Smooth muscle cell (in vitro differentiated cells): ENCODE measurements around the gene PSRC1. TPM values are rescaled to one million over a fixed set of nuclear protein-coding genes. Genes with fewer than 3 reads are reported as not detected.

Experiments used
- DNase-seq: peaks from one replicate; lab custom pipeline; 2025; ENCODE audit not compliant: unreplicated experiment; lab: John Stamatoyannopoulos, UW
- H2AFZ ChIP-seq: fragments of 200-600 bp; sonication (generic); 2 replicates; pipeline ENCODE4 v1.6.0; 2016; ENCODE audit warnings: antibody characterized with exemption, low read depth, mild to moderate bottlenecking
- H3F3A ChIP-seq: fragments of 200-600 bp; sonication (generic); 2 replicates; pipeline ENCODE4 v1.6.0; 2017; ENCODE audit warnings: antibody characterized with exemption, low read depth
- H3K27ac ChIP-seq: fragments of 200-600 bp; sonication (generic); 2 replicates; pipeline ENCODE4 v1.5.1; 2016; ENCODE audit warnings: low read depth, mild to moderate bottlenecking
- H3K27me3 ChIP-seq: fragments of 200-600 bp; sonication (generic); 2 replicates; pipeline ENCODE4 v1.6.1; 2016; ENCODE audit warnings: low read depth, mild to moderate bottlenecking
- H3K36me3 ChIP-seq: fragments of 200-600 bp; sonication (generic); 2 replicates; pipeline ENCODE4 v1.5.1; 2016; ENCODE audit warnings: low read depth
- H3K4me1 ChIP-seq: fragments of 200-600 bp; sonication (generic); 2 replicates; pipeline ENCODE4 v1.5.1; 2016; ENCODE audit warnings: low read depth
- H3K4me2 ChIP-seq: fragments of 200-600 bp; sonication (generic); 2 replicates; pipeline ENCODE4 v1.6.0; 2016; ENCODE audit warnings: mild to moderate bottlenecking
- H3K4me3 ChIP-seq: fragments of 200-600 bp; sonication (generic); 2 replicates; pipeline ENCODE4 v1.5.1; 2016; ENCODE audit warnings: mild to moderate bottlenecking
- H3K79me2 ChIP-seq: fragments of 200-600 bp; sonication (generic); 2 replicates; pipeline ENCODE4 v1.6.0; 2016; ENCODE audit warnings: low read depth, mild to moderate bottlenecking
- H3K9ac ChIP-seq: fragments of 200-600 bp; sonication (generic); 2 replicates; pipeline ENCODE4 v1.6.0; 2016; ENCODE audit warnings: low read depth
- H3K9me3 ChIP-seq: fragments of 200-600 bp; sonication (generic); replicated peaks from 2 replicates; pipeline ENCODE4 v1.5.1; 2016; ENCODE audit warnings: low read depth
- H4K20me1 ChIP-seq: fragments of 200-600 bp; sonication (generic); 2 replicates; pipeline ENCODE4 v1.6.0; 2016; ENCODE audit warnings: low read depth
- WGBS: methylation state at CpG from one replicate; pipeline ENCODE4 v1.1.7; 2016; ENCODE audit warnings: low lambda C conversion rate; 5-methylcytosine and 5-hydroxymethylcytosine counted together
- polyA plus RNA-seq: library from polyadenylated mRNA; unstranded; fragments of >200 nt; fragmentation: Nextera tagmentation; extraction: Ambion mirVana; gene quantifications from 2 replicates; pipeline ENCODE4 v1.2.1, GENCODE V29; 2016
- total RNA-seq: library from RNA; depleted of rRNA; stranded (reverse); fragments of >200 nt; gene quantifications from 2 replicates; pipeline ENCODE4 v1.2.3, GENCODE V29; 2014
- TF ChIP-seq, protein P1 (sequence below): fragments of 200-600 bp; sonication (generic); IDR thresholded peaks from 2 replicates; pipeline ENCODE4 v1.5.1; 2017; ENCODE audit warnings: borderline replicate concordance, mild to moderate bottlenecking, antibody characterized with exemption; ENCODE audit not compliant: insufficient read depth, poor library complexity, severe bottlenecking

Gene PSRC1
- total and polyA plus RNA-seq, 2 experiments from 2014 or later: 5.5 to 10.8 TPM

DNA sequence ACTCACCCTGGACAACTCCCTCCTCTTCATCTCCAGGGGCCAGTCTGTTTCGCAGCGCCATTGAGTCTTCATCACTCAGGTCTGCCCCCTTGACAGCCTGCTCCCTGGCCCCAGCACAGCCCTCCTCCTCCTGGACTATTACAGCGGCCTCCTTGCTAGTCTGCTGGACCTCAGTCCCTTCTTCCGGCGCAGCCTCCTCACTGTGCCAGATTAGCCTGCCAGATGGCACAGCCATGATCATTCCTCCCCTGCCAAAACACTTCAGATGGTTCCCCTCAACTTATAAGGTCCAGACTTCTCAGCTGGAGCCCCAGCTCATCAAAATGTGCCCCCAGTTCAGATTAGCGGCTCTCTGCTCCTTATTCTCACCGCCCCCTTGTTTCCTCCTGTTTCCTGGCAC, 40.6 kb downstream of the PSRC1 start:
- WGBS: 94% methylated on average over 7 of the region's 7 CpGs
- Histone ChIP-seq H3K9ac (no peak overlapping the region), H3K79me2 (no peaks in the 10 kb centered on the region)

DNA sequence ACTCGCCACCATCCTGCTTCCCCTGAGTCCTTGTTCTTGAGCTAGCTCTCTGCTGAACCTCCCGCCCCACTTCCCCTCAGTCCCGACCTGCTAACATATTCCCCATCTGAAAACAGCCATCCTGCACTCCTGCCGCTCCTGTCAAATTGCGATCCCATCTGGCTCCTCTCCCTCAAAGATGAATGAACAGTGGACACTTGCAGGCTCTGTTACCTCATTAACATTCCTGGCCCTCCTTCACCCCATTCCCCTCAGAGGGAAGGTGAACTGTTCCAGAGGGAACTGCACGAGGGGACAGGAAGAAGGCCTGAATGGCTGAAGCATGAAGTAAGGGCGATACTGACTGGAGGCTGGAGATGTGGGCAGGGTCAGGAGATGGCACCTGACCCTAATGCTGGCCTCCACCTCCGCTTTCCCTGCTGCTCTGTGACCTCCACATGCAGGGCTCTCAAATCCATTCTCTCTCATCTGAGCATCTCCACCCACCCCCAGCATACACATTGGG, 41.1 kb downstream of the PSRC1 start:
- H3K27me3 ChIP-seq: no peaks in the 10 kb centered on the region
- TF ChIP-seq, protein P1, sequence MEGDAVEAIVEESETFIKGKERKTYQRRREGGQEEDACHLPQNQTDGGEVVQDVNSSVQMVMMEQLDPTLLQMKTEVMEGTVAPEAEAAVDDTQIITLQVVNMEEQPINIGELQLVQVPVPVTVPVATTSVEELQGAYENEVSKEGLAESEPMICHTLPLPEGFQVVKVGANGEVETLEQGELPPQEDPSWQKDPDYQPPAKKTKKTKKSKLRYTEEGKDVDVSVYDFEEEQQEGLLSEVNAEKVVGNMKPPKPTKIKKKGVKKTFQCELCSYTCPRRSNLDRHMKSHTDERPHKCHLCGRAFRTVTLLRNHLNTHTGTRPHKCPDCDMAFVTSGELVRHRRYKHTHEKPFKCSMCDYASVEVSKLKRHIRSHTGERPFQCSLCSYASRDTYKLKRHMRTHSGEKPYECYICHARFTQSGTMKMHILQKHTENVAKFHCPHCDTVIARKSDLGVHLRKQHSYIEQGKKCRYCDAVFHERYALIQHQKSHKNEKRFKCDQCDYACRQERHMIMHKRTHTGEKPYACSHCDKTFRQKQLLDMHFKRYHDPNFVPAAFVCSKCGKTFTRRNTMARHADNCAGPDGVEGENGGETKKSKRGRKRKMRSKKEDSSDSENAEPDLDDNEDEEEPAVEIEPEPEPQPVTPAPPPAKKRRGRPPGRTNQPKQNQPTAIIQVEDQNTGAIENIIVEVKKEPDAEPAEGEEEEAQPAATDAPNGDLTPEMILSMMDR: no peak
- no peak overlapping the region for H3K27ac ChIP-seq
- peaks cover 21% of the 10 kb centered on the region for H3K4me1 ChIP-seq
- H3K9me3 ChIP-seq: no peaks in the 10 kb centered on the region
- peaks cover 8% of the 10 kb centered on the region for H3K36me3 ChIP-seq
- no peaks in the 10 kb centered on the region for H4K20me1 ChIP-seq
- peaks cover 13% of the 10 kb centered on the region for H3F3A ChIP-seq
- H3K79me2 ChIP-seq: no peaks in the 10 kb centered on the region
- no peak for DNase-seq
- no peak overlapping the region for H3K4me2 ChIP-seq
- H3K9ac ChIP-seq: no peak overlapping the region
- H2AFZ ChIP-seq: no peak overlapping the region
- H3K4me3 ChIP-seq: no peak overlapping the region
- 69% methylated on average over 8 of the region's 8 CpGs for WGBS

More for the DNA sequence above, 40.6 kb downstream of the PSRC1 start:
- Histone ChIP-seq H3K27me3 (no peaks in the 10 kb centered on the region), H3K36me3 (peaks cover 3% of the 10 kb centered on the region), H4K20me1 (no peaks in the 10 kb centered on the region), H3K27ac (no peak overlapping the region), H3K4me3 (no peak overlapping the region), H3K4me1 (peaks cover 19% of the 10 kb centered on the region), H3K4me2 (no peak overlapping the region), H2AFZ (no peak overlapping the region), H3F3A (peaks cover 9% of the 10 kb centered on the region), H3K9me3 (no peaks in the 10 kb centered on the region)
- no peak for DNase-seq
- TF ChIP-seq, protein P1: no peak

DNA sequence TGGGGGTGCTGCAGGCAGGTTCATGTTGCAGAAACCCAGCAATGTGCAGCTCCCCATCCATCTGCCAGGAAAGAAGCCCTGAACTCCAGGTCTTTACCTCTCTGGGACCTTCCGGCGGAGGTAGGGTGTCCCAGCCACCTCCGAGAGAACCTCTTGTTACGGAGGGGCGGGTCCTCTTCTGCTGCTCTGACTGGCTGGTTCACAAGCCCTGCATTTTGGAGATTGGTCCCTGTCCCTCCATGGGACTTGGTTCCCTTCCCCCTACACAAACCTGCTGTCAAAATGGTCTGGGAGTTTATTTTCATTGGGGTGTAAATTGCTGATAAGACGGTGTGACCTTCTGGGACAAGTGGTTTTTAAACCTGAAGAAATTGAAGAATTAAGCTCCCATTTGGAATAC, 41.6 kb downstream of the PSRC1 start:
- no peak overlapping the region for H2AFZ ChIP-seq
- H3K4me1 ChIP-seq: peaks cover 21% of the 10 kb centered on the region
- H3K4me2 ChIP-seq: no peak overlapping the region
- no peak overlapping the region for H3K4me3 ChIP-seq
- peaks cover 13% of the 10 kb centered on the region for H3F3A ChIP-seq
- no peaks in the 10 kb centered on the region for H3K79me2 ChIP-seq
- no peaks in the 10 kb centered on the region for H4K20me1 ChIP-seq
- 57% methylated on average over 6 of the region's 6 CpGs for WGBS
- H3K27ac ChIP-seq: no peak overlapping the region
- peaks cover 13% of the 10 kb centered on the region for H3K36me3 ChIP-seq
- no peak overlapping the region for H3K9ac ChIP-seq
- TF ChIP-seq, protein P1: no peak
- H3K27me3 ChIP-seq: no peaks in the 10 kb centered on the region
- H3K9me3 ChIP-seq: no peaks in the 10 kb centered on the region
- DNase-seq: no peak
